Neural progenitor cell (in vitro differentiated cells): ENCODE measurements around the gene ABCA10.

Experiments used
- EZH2phosphoT487 ChIP-seq: fragments of 200-600 bp; sonication (generic); IDR thresholded peaks from 2 replicates; pipeline ENCODE4 v1.6.1; 2017; ENCODE audit warnings: antibody characterized with exemption
- TF ChIP-seq, protein P1 (sequence below): fragments of 200-600 bp; sonication (generic); IDR thresholded peaks from 2 replicates; pipeline ENCODE4 v1.5.1; 2017; ENCODE audit warnings: antibody characterized with exemption, mild to moderate bottlenecking

DNA sequence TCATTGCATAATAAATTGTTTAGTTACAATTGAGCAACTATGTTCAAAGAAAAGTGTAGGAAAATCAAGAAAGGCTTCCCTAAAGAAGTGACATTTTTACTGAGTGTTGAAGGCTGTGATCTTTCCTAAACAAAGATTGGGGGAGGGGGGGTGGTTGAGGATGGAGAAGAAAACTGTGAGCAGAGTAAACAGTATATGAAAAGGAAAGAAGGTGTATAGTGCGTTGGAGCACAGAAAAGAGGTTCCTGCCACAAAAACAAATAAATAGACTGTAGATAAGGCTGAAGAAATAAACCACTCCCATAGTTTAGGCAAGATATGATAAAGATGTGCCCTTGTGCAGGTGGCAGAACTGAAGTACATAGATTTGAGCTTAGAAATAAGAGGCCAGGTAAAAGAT lies 8.5 kb downstream of the ABCA10 start:
- TF ChIP-seq, protein P1, sequence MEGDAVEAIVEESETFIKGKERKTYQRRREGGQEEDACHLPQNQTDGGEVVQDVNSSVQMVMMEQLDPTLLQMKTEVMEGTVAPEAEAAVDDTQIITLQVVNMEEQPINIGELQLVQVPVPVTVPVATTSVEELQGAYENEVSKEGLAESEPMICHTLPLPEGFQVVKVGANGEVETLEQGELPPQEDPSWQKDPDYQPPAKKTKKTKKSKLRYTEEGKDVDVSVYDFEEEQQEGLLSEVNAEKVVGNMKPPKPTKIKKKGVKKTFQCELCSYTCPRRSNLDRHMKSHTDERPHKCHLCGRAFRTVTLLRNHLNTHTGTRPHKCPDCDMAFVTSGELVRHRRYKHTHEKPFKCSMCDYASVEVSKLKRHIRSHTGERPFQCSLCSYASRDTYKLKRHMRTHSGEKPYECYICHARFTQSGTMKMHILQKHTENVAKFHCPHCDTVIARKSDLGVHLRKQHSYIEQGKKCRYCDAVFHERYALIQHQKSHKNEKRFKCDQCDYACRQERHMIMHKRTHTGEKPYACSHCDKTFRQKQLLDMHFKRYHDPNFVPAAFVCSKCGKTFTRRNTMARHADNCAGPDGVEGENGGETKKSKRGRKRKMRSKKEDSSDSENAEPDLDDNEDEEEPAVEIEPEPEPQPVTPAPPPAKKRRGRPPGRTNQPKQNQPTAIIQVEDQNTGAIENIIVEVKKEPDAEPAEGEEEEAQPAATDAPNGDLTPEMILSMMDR: no peak
- no peak for TF ChIP-seq EZH2phosphoT487
